AG04450 (cell line): ENCODE measurements around the gene TRAPPC6A. TPM values are rescaled to one million over a fixed set of nuclear protein-coding genes. Genes with fewer than 3 reads are reported as not detected.

ENCODE experiments used
- CTCF ChIA-PET: fragments of 300-600, 350-600 bp; formaldehyde crosslinking; extraction: SDS; loops from one replicate; lab custom pipeline; 2022; ENCODE audit warnings: antibody characterized with exemption, inconsistent platforms; lab: Charles Lee
- POLR2A ChIA-PET: fragments of 350-600 bp; formaldehyde crosslinking; extraction: SDS; loops from one replicate; lab custom pipeline; 2021; ENCODE audit warnings: antibody characterized with exemption, inconsistent platforms; lab: Yijun Ruan, JAX
- DNase-seq: peaks from one replicate; pipeline ENCODE4 v3.0.0-alpha.2; 2011; ENCODE audit warnings: low read depth, low spot score
- H3K27ac ChIP-seq: one replicate; pipeline ENCODE4 v1.5.1; 2012; ENCODE audit warnings: low read depth, low read length, control low read depth
- H3K27me3 ChIP-seq: one replicate; pipeline ENCODE4 v1.6.0; 2012; ENCODE audit warnings: low read length; ENCODE audit not compliant: control insufficient read depth, insufficient read depth
- H3K4me3 ChIP-seq: 2 replicates; pipeline ENCODE4 v1.5.1; 2011; ENCODE audit warnings: mild to moderate bottlenecking, low read depth, low read length, control low read depth
- H3K9me3 ChIP-seq: 2 replicates; pipeline ENCODE4 v1.5.1; 2012; ENCODE audit warnings: low read length; ENCODE audit not compliant: control insufficient read depth, insufficient read depth
- CTCF ChIP-seq: IDR thresholded peaks from 2 replicates; pipeline ENCODE4 v1.5.1; 2011; ENCODE audit warnings: low read depth, low read length, control low read depth, inconsistent platforms
- polyA plus RNA-seq: library from polyadenylated mRNA; depleted of rRNA; stranded (reverse); fragments of >200 nt; gene quantifications from 2 replicates; pipeline ENCODE4 v1.2.3, GENCODE V29; 2011

TRAPPC6A gene
- polyA plus RNA-seq, 1 experiment = 5.8 TPM

GRCh38 chr19:45218911-45219743, 41.1 kb upstream of the TRAPPC6A start:
- CTCF ChIA-PET = interaction anchor here (0.7 kb wide), 1 partner anchor 28 kb away, joined by 5 read pairs; no protein-coding TSS in a partner anchor
- Histone ChIP-seq H3K9me3 (no peaks in the 10 kb centered on the region; the same call in 1 of the 2 replicates), H3K27ac (no peak overlapping the region), H3K27me3 (peaks cover 44% of the 10 kb centered on the region), H3K4me3 (no peak overlapping the region)
- POLR2A ChIA-PET = interaction anchor here (0.6 to 0.7 kb wide), 4 partner anchors 12 to 520 kb away, joined by 4 to 10 read pairs (median 7); no protein-coding TSS in a partner anchor
- no peak for DNase-seq
- TF ChIP-seq CTCF = no peak

DNA sequence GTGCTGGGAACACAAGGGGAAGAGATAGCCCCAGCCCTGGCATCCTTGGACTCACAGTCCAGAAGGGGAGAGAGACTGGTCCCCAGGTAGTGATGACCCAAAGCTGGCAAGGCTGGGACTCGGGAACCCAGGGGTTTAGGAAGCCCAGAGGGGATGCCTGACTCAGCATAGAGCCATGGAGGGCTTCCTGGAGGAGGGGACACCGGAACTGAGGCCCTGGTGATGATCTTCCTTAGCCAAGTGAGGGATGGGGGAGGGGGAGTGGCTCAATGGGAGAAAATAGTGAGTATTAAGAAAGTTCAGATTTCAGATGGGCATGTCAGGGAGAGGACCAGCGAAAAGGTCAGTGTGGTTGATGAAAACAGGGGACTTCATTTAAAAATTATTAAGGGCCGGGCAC, 40.4 kb upstream of the TRAPPC6A start:
- H3K27me3 ChIP-seq = peaks cover 43% of the 10 kb centered on the region
- no peaks in the 10 kb centered on the region; the same call in 1 of the 2 replicates for H3K9me3 ChIP-seq
- H3K4me3 ChIP-seq = no peak overlapping the region
- ChIA-PET POLR2A (interaction anchor here (0.6 kb wide), 1 partner anchor 11 kb away, joined by 4 read pairs; no protein-coding TSS in a partner anchor), CTCF (no interaction called here)
- no peak overlapping the region for H3K27ac ChIP-seq
- TF ChIP-seq CTCF = no peak
- DNase-seq = no peak

- CTCF ChIA-PET = interaction anchor here (0.6 to 0.7 kb wide), 3 partner anchors 17 to 119 kb away, joined by 3 read pairs; no protein-coding TSS in a partner anchor
- no peaks in the 10 kb centered on the region; the same call in 1 of the 2 replicates for H3K9me3 ChIP-seq
- no peak for TF ChIP-seq CTCF
- POLR2A ChIA-PET = no interaction called here
- no peak overlapping the region for H3K27ac ChIP-seq
- H3K27me3 ChIP-seq = peaks cover 40% of the 10 kb centered on the region
- DNase-seq = no peak
- H3K4me3 ChIP-seq = no peak overlapping the region
Measured at GRCh38 chr19:45217957-45218334, 39.9 kb upstream of the TRAPPC6A start.

DNA sequence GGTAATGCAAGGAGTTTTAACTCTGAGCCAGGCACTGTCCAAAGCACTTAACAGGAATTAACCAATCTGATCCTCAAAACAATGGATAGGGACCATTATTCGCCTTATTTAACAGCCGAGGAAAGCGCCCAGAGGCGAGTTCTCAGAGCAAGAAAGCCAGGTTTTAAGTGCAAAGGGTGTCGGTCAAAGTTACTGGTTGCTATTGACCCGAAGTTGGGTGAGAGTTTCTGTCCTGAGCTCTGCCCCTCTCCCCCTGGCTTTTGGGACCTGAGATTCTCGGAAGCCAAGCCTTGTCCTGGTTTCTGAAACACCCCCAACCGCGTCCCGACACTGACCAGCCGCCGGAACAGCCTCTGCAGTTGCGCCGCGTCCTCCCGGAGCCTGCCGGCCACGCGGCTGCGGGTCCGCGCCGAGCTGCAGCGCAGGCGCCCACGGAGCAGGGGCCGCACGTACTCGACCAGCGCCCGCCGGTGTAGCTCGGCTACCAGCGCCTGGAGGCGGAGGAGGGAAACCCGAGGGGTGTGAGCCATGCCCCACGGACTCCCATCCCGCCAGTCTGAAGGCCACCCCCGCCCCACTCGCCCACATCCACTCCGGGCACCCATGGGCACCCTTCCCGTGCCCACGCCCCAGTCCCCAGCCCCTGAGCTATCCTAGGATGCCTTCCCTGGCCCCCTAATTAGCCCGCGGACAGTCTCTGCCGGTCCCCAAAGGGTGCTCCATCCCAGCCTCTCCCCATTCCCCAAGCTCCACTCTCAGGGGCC, 39.3 kb upstream of the TRAPPC6A start:
- POLR2A ChIA-PET = no interaction called here
- Histone ChIP-seq H3K9me3 (no peaks in the 10 kb centered on the region; the same call in 1 of the 2 replicates), H3K27ac (no peak overlapping the region), H3K27me3 (peaks cover 40% of the 10 kb centered on the region), H3K4me3 (peak overlapping the region; percentile 27; the same call in 1 of the 2 replicates)
- TF ChIP-seq CTCF = no peak
- CTCF ChIA-PET = interaction anchor here (0.6 to 0.7 kb wide), 4 partner anchors 17 to 463 kb away, joined by 3 read pairs; no protein-coding TSS in a partner anchor
- DNase-seq = no peak
